Measurements from ENCODE around the gene NEFH.

GRCh38 chr22:29449296-29449875, 30.6 kb upstream of the NEFH start:
- TF ChIP-seq POLR2A (IDR thresholded peaks at IDR 0.05) = no peak
- TF ChIP-seq CTCF (IDR thresholded peaks at IDR 0.05) = no peak
- TF ChIP-seq EP300 (IDR thresholded peaks at IDR 0.05) = no peak

Data from sigmoid colon (tissue), 4 donors.